Fibroblast of the aortic adventitia (primary cell): ENCODE results near the gene TEAD1. TPM values are rescaled to one million over a fixed set of nuclear protein-coding genes. Genes with fewer than 3 reads are reported as not detected.

Source experiments
- DNase-seq: peaks from one replicate; pipeline ENCODE4 v3.0.0-alpha.2; 2010; ENCODE audit warnings: low read depth
- H3K4me3 ChIP-seq: 2 replicates; pipeline ENCODE4 v1.5.1; 2011; ENCODE audit warnings: low read depth, mild to moderate bottlenecking, control low read depth, low read length, moderate library complexity
- total RNA-seq: library from RNA; depleted of rRNA; stranded (reverse); fragments of >200 nt; gene quantifications from 2 replicates; pipeline ENCODE4 v1.2.3, GENCODE V29; 2012; ENCODE audit warnings: low replicate concordance
- TF ChIP-seq, protein P1 (sequence below): IDR thresholded peaks from 2 replicates; pipeline ENCODE4 v1.5.1; 2011; ENCODE audit warnings: mild to moderate bottlenecking, low read length, control low read depth, inconsistent platforms; ENCODE audit not compliant: insufficient read depth

The TEAD1 gene
- total RNA-seq, 1 donor = 117 TPM

DNA sequence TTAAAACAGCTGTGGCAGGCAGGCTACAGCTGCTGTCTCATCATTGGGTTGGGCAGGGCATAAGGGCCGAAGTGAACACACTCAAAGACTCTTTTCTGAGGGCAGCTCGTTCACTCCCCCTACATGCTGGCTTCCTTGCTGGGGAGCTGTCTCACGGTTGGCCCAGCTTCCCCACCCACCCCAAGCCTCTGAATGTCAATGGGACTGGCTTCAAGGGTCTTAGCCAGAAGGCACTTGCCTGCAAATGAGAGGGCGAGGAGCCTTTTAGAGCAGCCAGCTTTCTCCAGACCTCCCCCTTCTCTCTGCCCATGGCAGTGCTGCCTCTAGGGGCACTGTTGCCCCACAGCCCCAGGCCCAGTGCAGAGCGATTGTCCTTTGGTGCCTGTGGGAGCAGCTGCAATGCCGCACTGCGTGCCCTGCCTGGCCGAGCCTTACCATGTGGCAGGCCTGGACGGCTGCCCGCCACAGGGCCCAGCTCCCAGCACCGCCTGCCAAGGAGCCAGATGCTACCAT lies 240.2 kb downstream of the TEAD1 start:
- TF ChIP-seq, protein P1, sequence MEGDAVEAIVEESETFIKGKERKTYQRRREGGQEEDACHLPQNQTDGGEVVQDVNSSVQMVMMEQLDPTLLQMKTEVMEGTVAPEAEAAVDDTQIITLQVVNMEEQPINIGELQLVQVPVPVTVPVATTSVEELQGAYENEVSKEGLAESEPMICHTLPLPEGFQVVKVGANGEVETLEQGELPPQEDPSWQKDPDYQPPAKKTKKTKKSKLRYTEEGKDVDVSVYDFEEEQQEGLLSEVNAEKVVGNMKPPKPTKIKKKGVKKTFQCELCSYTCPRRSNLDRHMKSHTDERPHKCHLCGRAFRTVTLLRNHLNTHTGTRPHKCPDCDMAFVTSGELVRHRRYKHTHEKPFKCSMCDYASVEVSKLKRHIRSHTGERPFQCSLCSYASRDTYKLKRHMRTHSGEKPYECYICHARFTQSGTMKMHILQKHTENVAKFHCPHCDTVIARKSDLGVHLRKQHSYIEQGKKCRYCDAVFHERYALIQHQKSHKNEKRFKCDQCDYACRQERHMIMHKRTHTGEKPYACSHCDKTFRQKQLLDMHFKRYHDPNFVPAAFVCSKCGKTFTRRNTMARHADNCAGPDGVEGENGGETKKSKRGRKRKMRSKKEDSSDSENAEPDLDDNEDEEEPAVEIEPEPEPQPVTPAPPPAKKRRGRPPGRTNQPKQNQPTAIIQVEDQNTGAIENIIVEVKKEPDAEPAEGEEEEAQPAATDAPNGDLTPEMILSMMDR = peak; percentile 66
- DNase-seq = no peak
- no peak overlapping the region for H3K4me3 ChIP-seq

DNA sequence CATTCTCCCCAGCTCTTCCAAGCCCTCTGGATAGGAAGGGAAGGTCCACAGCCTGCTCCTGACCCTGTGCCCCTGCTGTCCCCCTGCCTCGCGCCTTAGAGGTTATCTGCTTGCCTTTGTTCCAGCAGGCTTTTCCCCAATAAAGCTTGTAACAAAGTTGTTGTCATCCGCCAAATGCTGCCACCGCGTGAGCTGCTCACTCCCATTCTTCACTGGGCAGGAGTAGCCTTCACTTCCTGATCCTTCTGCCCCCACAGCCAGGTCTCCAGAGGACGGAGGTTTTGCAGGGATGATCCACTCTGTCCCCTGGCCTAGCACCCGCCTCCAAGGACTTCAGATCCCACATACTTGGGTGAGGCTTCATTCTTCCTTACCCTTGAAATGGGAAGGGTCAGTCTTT lies 240.9 kb downstream of the TEAD1 start:
- no peak overlapping the region for H3K4me3 ChIP-seq
- no peak for DNase-seq
- TF ChIP-seq, protein P1 = no peak

DNA sequence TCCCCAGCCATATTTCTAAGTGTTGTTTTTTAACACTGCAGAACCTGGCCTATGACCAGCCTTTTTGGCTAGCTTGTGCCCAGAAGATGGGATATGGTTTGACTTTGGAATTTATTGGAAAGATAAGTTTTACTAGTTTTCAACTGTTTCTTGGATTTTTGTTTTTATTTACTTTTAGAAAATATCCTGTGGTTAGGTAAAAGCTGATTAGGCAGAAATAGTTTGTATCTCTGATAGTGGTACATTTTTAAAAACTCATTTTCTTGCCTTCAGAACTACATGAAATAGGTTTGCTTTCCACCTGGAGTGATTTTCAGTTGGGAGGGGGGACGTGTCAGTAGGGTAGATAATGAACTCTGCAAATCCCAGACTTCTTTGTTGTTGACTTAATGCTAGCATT lies 243.6 kb downstream of the TEAD1 start:
- TF ChIP-seq, protein P1 = no peak
- no peak overlapping the region for H3K4me3 ChIP-seq
- no peak for DNase-seq

GRCh38 chr11:12918667-12919066 lies 244.4 kb downstream of the TEAD1 start:
- TF ChIP-seq, protein P1 = no peak
- H3K4me3 ChIP-seq = no peak overlapping the region
- no peak for DNase-seq

GRCh38 chr11:12922418-12922817 lies 248.2 kb downstream of the TEAD1 start:
- H3K4me3 ChIP-seq = no peak overlapping the region
- TF ChIP-seq, protein P1 = no peak
- peak; percentile 13 for DNase-seq

DNA sequence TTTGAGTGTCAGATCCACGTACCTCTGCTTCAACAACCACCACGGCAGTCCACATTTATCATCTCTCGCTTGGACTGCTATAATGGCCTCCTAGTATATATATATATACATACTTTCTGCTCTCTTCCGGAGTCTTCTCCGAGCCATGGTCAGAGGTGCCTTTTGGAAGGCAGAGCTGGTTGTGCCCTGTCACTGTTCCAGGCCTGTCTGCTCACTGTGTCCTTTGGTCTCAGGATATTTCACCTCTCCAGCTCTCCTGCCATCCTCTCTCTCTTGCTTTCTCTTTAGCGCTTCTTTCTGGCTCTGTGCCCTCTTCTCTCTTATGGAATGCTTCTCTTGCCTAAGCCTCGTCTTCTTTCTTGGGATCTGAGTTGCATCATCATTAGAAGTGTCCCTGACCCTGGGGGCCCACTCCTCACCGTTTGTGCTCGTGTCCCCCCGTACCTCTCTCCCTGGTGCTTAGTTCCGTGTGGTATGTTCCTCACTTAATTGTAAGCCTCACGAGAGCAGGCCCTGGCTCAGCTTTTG lies 248.8 kb downstream of the TEAD1 start:
- TF ChIP-seq, protein P1 = no peak
- DNase-seq = peak; percentile 13
- H3K4me3 ChIP-seq = no peak overlapping the region

DNA sequence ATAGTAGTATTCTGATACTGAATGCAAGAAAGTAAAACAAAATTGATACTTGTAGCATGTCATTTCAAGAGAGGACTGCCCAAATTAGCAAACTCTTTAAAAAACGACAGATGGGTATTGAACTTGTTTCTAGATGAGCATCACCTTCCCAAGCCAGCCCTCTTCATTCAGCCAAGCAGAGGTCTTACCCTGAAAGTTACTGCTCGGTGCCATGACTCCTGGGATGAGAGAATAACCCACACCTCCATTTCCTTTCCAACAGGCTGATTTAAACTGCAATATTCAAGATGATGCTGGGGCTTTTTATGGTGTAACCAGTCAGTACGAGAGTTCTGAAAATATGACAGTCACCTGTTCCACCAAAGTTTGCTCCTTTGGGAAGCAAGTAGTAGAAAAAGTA lies 250.4 kb downstream of the TEAD1 start:
- TF ChIP-seq, protein P1 = no peak
- H3K4me3 ChIP-seq = no peak overlapping the region
- DNase-seq = no peak
